ENCODE results near the gene LHPP. TPM values are rescaled to one million over a fixed set of nuclear protein-coding genes. Genes with fewer than 3 reads are reported as not detected.

LHPP gene
- total RNA-seq, 1 donor from 2014 or later = 22.9 TPM

- H3K4me3 Mint-ChIP-seq = no peak overlapping the region
- ATAC-seq (ENCODE audit: low read depth) = no peak
- CTCF ChIA-PET = no interaction called here
These were observed 59.2 kb downstream of the LHPP start for GRCh38 chr10:124520558-124521428.

GRCh38 chr10:124521429-124521871 lies 59.8 kb downstream of the LHPP start:
- Mint-ChIP-seq H3K27me3 (no peaks in the 10 kb centered on the region), H3K9me3 (no peaks in the 10 kb centered on the region), H3K4me3 (no peak overlapping the region), H3K4me1 (peaks cover 16% of the 10 kb centered on the region), H3K27ac (no peak overlapping the region), H3K36me3 (ENCODE audit: low read depth) (peaks cover 7% of the 10 kb centered on the region)
- no peak for DNase-seq
- POLR2A ChIA-PET = no interaction called here
- ATAC-seq (ENCODE audit: low read depth) = no peak
- intact Hi-C loops (cut with micrococcal nuclease) = no loop called here
- CTCF ChIA-PET = no interaction called here
- TF ChIP-seq, protein P1, sequence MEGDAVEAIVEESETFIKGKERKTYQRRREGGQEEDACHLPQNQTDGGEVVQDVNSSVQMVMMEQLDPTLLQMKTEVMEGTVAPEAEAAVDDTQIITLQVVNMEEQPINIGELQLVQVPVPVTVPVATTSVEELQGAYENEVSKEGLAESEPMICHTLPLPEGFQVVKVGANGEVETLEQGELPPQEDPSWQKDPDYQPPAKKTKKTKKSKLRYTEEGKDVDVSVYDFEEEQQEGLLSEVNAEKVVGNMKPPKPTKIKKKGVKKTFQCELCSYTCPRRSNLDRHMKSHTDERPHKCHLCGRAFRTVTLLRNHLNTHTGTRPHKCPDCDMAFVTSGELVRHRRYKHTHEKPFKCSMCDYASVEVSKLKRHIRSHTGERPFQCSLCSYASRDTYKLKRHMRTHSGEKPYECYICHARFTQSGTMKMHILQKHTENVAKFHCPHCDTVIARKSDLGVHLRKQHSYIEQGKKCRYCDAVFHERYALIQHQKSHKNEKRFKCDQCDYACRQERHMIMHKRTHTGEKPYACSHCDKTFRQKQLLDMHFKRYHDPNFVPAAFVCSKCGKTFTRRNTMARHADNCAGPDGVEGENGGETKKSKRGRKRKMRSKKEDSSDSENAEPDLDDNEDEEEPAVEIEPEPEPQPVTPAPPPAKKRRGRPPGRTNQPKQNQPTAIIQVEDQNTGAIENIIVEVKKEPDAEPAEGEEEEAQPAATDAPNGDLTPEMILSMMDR (IDR thresholded peaks at IDR 0.05) = no peak

More at GRCh38 chr10:124520558-124521428, 59.2 kb downstream of the LHPP start:
- Mint-ChIP-seq H3K36me3 (ENCODE audit: low read depth) (peaks cover 7% of the 10 kb centered on the region), H3K4me1 (peaks cover 16% of the 10 kb centered on the region), H3K27me3 (no peaks in the 10 kb centered on the region), H3K9me3 (no peaks in the 10 kb centered on the region), H3K27ac (no peak overlapping the region)
- POLR2A ChIA-PET = no interaction called here
- intact Hi-C loops (cut with micrococcal nuclease) = no loop called here
- TF ChIP-seq, protein P1 (IDR thresholded peaks at IDR 0.05) = no peak
- no peak for DNase-seq

DNA sequence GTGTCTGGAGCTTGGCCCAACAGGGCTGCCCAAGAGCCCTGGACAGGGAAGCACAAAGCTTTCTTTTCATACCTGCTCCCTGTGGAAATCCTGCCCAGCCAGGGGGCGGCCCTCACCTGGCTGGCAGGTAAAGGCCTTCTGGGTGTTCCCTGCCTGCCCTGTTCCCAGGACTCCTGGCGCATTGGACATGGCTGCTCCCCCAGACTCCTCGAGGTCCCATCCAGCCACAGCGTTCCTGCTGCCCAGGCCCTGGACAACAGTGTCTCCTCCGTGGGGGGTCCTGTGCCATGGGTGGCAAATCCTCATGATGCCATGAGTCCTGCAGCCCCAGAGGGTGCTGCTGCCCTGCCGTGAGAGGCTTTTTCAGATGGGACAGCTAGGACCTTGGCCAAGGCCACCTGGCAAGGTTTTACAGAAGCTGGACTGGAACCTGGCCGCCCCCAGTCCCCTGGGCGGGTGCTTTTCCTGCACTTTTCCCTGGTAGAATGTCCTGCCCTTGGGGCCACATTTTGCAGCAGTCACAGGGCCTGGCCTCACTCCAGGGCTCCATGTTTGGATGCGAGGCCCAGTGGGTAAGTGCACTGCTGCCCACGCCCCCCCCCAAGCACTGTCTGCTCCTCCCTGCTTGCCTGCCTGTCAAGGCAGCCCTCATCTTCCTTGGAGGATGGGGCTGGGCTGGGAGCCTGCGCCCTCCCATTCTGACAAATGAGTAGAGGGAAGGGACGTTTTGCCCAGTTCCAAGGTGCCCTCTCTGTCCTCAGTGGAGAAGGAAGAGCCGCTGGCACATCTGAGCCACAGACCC lies 60.7 kb downstream of the LHPP start:
- CTCF ChIA-PET = interaction anchor here (4.2 kb wide), 1 partner anchor 219 kb away, joined by 19 read pairs; no protein-coding TSS in a partner anchor
- Mint-ChIP-seq H3K9me3 (no peaks in the 10 kb centered on the region), H3K27ac (peak overlapping the region; percentile 50), H3K4me1 (peaks cover 16% of the 10 kb centered on the region), H3K36me3 (ENCODE audit: low read depth) (peaks cover 7% of the 10 kb centered on the region), H3K4me3 (no peak overlapping the region), H3K27me3 (no peaks in the 10 kb centered on the region)
- TF ChIP-seq, protein P1 (IDR thresholded peaks at IDR 0.05) = no peak
- intact Hi-C loops (cut with micrococcal nuclease) = no loop called here
- POLR2A ChIA-PET = no interaction called here
- ATAC-seq (ENCODE audit: low read depth) = no peak
- no peak for DNase-seq

DNA sequence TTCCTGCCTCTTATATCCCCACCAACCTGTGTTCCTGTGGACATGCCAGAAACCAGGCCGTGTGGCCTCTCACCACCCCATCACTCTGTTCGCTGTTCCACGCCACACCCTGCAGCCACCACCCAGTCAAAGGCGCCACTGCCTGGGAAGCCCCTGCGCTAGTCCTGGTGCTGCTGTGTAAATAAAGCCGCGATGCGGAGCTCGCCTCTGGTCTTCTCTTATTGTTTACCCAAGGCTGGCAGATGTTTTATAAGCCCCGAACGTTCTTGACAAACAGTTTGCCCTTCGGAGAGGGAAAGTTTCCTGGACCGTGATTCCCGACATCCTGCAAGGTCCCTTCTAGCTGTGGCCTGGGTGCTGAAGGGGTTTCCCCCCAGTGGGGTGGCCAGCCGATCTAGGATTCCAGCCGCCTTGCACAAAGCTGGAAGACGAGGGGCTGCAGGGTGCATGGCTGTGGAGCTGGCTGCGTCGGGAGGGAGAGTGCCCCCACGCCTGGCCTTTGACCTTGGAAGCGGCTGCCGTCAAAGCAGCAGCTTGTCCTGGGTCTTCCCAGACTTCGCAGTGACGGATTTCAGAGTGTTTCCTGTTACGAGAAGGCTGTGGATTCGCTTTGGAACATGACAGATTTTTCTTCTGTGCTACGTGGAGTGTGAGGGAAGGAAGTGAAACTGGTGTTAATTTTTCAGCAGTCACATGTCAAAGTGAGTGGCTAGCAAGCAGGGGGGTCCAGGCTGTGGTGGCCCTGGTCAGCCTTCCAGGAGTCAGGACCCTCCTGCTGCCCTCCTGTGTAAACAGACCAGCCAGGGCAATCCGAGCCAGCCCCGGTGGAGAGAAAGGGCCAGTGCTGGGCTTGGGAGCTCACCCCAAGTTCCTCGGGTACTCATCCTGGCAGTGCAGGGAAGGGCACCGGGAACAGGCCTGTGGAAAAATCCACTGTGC lies 61.6 kb downstream of the LHPP start:
- H3K27me3 Mint-ChIP-seq = no peaks in the 10 kb centered on the region
- peak overlapping the region; percentile 68 for H3K4me3 Mint-ChIP-seq
- TF ChIP-seq, protein P1 (IDR thresholded peaks at IDR 0.05) = no peak
- DNase-seq (no peak), ATAC-seq (ENCODE audit: low read depth) (peak; percentile 77)
- H3K36me3 Mint-ChIP-seq (ENCODE audit: low read depth) = peaks cover 4% of the 10 kb centered on the region
- no peaks in the 10 kb centered on the region for H3K9me3 Mint-ChIP-seq
- H3K27ac Mint-ChIP-seq = peak overlapping the region; percentile 50
- intact Hi-C loops (cut with micrococcal nuclease) = loop anchor here (1.0 kb wide), 1 partner anchor 61 kb away; no protein-coding TSS in a partner anchor
- H3K4me1 Mint-ChIP-seq = peaks cover 16% of the 10 kb centered on the region
- ChIA-PET POLR2A (interaction anchor here (1.4 kb wide), 1 partner anchor 195 kb away, joined by 3 read pairs; no protein-coding TSS in a partner anchor), CTCF (interaction anchor here (1.3 to 4.2 kb wide), 2 partner anchors 218 to 223 kb away, joined by 5 to 19 read pairs; no protein-coding TSS in a partner anchor)

Measured in activated B cell treated with CpG ODN at 0.5 μM for 24 hours (primary cell).